ENCODE data around the gene QRFP.
"Not testable (repeated sequence)": the region's sequence is repeated elsewhere in the genome, so short reads cannot be mapped to it uniquely, and the experiment has no call there.

Gene QRFP

GRCh38 chr9:130849356-130849755 lies 47.3 kb downstream of the QRFP start:
- no peak for DNase-seq (ENCODE audit: low read depth)

GRCh38 chr9:130848514-130848913 lies 48.1 kb downstream of the QRFP start:
- not testable (repeated sequence) for DNase-seq (ENCODE audit: low read depth)

GRCh38 chr9:130847306-130848217 lies 49.0 kb downstream of the QRFP start:
- no peak for DNase-seq (ENCODE audit: low read depth)

GRCh38 chr9:130846487-130847305 lies 49.9 kb downstream of the QRFP start:
- DNase-seq (ENCODE audit: low read depth): no peak

GRCh38 chr9:130845901-130846481 lies 50.6 kb downstream of the QRFP start:
- no peak for DNase-seq (ENCODE audit: low read depth)

GRCh38 chr9:130845254-130845653 lies 51.4 kb downstream of the QRFP start:
- DNase-seq (ENCODE audit: low read depth): no peak

GRCh38 chr9:130844044-130844451 lies 52.6 kb downstream of the QRFP start:
- DNase-seq (ENCODE audit: low read depth): no peak

GRCh38 chr9:130843049-130843908 lies 53.3 kb downstream of the QRFP start:
- DNase-seq (ENCODE audit: low read depth): no peak

All from T-helper 22 cell (primary cell).